Hepatocyte (in vitro differentiated cells): ENCODE measurements around the gene RPGRIP1L.

Experiments used
- CTCF ChIP-seq: fragments of 200-600 bp; sonication (generic); IDR thresholded peaks from 2 replicates; pipeline ENCODE4 v1.5.1; 2016; ENCODE audit warnings: antibody characterized with exemption, mild to moderate bottlenecking; ENCODE audit not compliant: poor library complexity
- EZH2 ChIP-seq: fragments of 200-600 bp; sonication (generic); IDR thresholded peaks from 2 replicates; pipeline ENCODE4 v1.6.1; 2016; ENCODE audit warnings: antibody characterized with exemption, mild to moderate bottlenecking, borderline replicate concordance

GRCh38 chr16:53561101-53561888, 142.4 kb downstream of the RPGRIP1L start:
- TF ChIP-seq EZH2 (no peak), CTCF (no peak)
